IMR-90 (cell line): Measurements from ENCODE around the gene MEPE. TPM values are rescaled to one million over a fixed set of nuclear protein-coding genes. Genes with fewer than 3 reads are reported as not detected.

Experiments used
- ATAC-seq: fragments of 200-7000 bp; cut with Tn5 transposase; 2 replicates; pipeline ENCODE4 v1.9.1; 2020; ENCODE audit warnings: low read depth, mild to moderate bottlenecking, moderate library complexity
- BruUV-seq: library from RNA; stranded (reverse); fragments of 400-500 nt; replicated peaks from 2 replicates; lab custom pipeline; 2021; lab: Mats Ljungman, UMichigan
- CTCF ChIA-PET: fragments of 300-600 bp; formaldehyde crosslinking; extraction: SDS; loops from one replicate; lab custom pipeline; 2021; ENCODE audit warnings: antibody characterized with exemption; lab: Yijun Ruan, JAX
- POLR2A ChIA-PET: fragments of 300-600 bp; sonication (Branson Sonifier 250); formaldehyde crosslinking; loops from one replicate; lab custom pipeline; 2022; ENCODE audit warnings: antibody characterized with exemption; ENCODE audit not compliant: unreplicated experiment; lab: Charles Lee
- DNase-seq: peaks from one replicate; pipeline ENCODE4 v3.0.0; 2013
- H2AFZ ChIP-seq: replicated peaks from 2 replicates; pipeline ENCODE3; 2013; ENCODE audit warnings: low read length, mild to moderate bottlenecking; ENCODE audit not compliant: poor library complexity
- H2AK5ac ChIP-seq: 2 replicates; pipeline ENCODE4 v1.6.1; 2013; ENCODE audit warnings: low read depth, low read length, inconsistent platforms
- H2AK9ac ChIP-seq: replicated peaks from 2 replicates; pipeline ENCODE3; 2013; ENCODE audit warnings: mild to moderate bottlenecking, low read depth, low read length, moderate library complexity; ENCODE audit not compliant: poor library complexity
- H2BK120ac ChIP-seq: 2 replicates; pipeline ENCODE4 v1.6.1; 2013; ENCODE audit warnings: low read depth, low read length, inconsistent platforms
- H2BK15ac ChIP-seq: 3 replicates; pipeline ENCODE4 v1.6.1; 2013; ENCODE audit warnings: low read depth, low read length, inconsistent platforms
- H2BK20ac ChIP-seq: 2 replicates; pipeline ENCODE4 v1.6.1; 2013; ENCODE audit warnings: low read depth, mild to moderate bottlenecking, inconsistent platforms, low read length, moderate library complexity
- H2BK5ac ChIP-seq: 2 replicates; pipeline ENCODE4 v1.6.1; 2013; ENCODE audit warnings: mild to moderate bottlenecking, low read depth, low read length, inconsistent platforms; ENCODE audit not compliant: poor library complexity, severe bottlenecking
- H3K14ac ChIP-seq: replicated peaks from 2 replicates; pipeline ENCODE4 v1.6.1; 2013; ENCODE audit warnings: low read depth, low read length, inconsistent platforms
- H3K18ac ChIP-seq: 2 replicates; pipeline ENCODE4 v1.6.1; 2013; ENCODE audit warnings: low read depth, low read length, control low read depth
- H3K23ac ChIP-seq: 2 replicates; pipeline ENCODE4 v1.6.1; 2013; ENCODE audit warnings: low read depth, low read length, inconsistent platforms
- H3K27ac ChIP-seq: 2 replicates; pipeline ENCODE4 v1.5.1; 2013; ENCODE audit warnings: mild to moderate bottlenecking, control low read depth, low read length; ENCODE audit not compliant: insufficient read depth
- H3K27me3 ChIP-seq: 2 replicates; pipeline ENCODE4 v1.6.1; 2013; ENCODE audit warnings: low read length; ENCODE audit not compliant: control insufficient read depth, insufficient read depth
- H3K36me3 ChIP-seq: 2 replicates; pipeline ENCODE4 v1.6.1; 2013; ENCODE audit warnings: low read length, mixed read lengths; ENCODE audit not compliant: control insufficient read depth, insufficient read depth
- H3K4ac ChIP-seq: 2 replicates; pipeline ENCODE4 v1.6.1; 2013; ENCODE audit warnings: low read depth, low read length, inconsistent platforms
- H3K4me1 ChIP-seq: 2 replicates; pipeline ENCODE4 v1.6.1; 2013; ENCODE audit warnings: low read length, mixed read lengths; ENCODE audit not compliant: control insufficient read depth, insufficient read depth
- H3K4me2 ChIP-seq: 2 replicates; pipeline ENCODE4 v1.6.1; 2013; ENCODE audit warnings: low read depth, mild to moderate bottlenecking, control low read depth, low read length, moderate library complexity
- H3K4me3 ChIP-seq: 2 replicates; pipeline ENCODE4 v1.5.1; 2013; ENCODE audit warnings: low read depth, mild to moderate bottlenecking, control low read depth, low read length, moderate library complexity; ENCODE audit not compliant: insufficient read depth
- H3K56ac ChIP-seq: 2 replicates; pipeline ENCODE4 v1.6.1; 2013; ENCODE audit warnings: low read length, inconsistent platforms; ENCODE audit not compliant: insufficient read depth; ENCODE audit errors: extremely low read depth
- H3K79me1 ChIP-seq, 2 experiments: 2 replicates each; pipeline ENCODE4 v1.6.1; 2013; ENCODE audit warnings: low read length in 2 of 2, inconsistent platforms in 1 of 2, low read depth in 1 of 2
- H3K9ac ChIP-seq: 2 replicates; pipeline ENCODE4 v1.6.1; 2013; ENCODE audit warnings: low read depth, low read length, control low read depth
- H3K9me1 ChIP-seq: 2 replicates; pipeline ENCODE4 v1.6.1; 2013; ENCODE audit warnings: low read length, inconsistent platforms; ENCODE audit not compliant: insufficient read depth
- H3K9me3 ChIP-seq: 2 replicates; pipeline ENCODE4 v1.6.1; 2013; ENCODE audit warnings: low read length; ENCODE audit not compliant: control insufficient read depth, insufficient read depth
- H4K20me1 ChIP-seq: 2 replicates; pipeline ENCODE4 v1.6.1; 2013; ENCODE audit warnings: low read length, inconsistent platforms; ENCODE audit not compliant: insufficient read depth
- H4K5ac ChIP-seq: 2 replicates; pipeline ENCODE4 v1.6.1; 2013; ENCODE audit warnings: mild to moderate bottlenecking, low read depth, low read length, control low read depth
- H4K8ac ChIP-seq, 2 experiments: 2 replicates each; pipeline ENCODE4 v1.6.1; 2013; ENCODE audit warnings: low read depth in 2 of 2, low read length in 2 of 2, control low read depth in 1 of 2, inconsistent platforms in 1 of 2
- H4K91ac ChIP-seq: 2 replicates; pipeline ENCODE4 v1.6.1; 2013; ENCODE audit warnings: low read depth, low read length, inconsistent platforms; ENCODE audit not compliant: insufficient read depth
- RFX5 ChIP-seq: IDR thresholded peaks from 2 replicates; pipeline ENCODE4 v1.8.0; 2012; ENCODE audit warnings: low read depth, mild to moderate bottlenecking, low read length, moderate library complexity
- WGBS, 2 experiments: methylation state at CpG; one replicate each; pipeline versions ENCODE4 v1.1.5 to v1.1.7; 2013; ENCODE audit warnings: missing lambda C conversion rate in 2 of 2; ENCODE audit not compliant: insufficient read length in 1 of 2; ENCODE audit errors: extremely low coverage in 2 of 2; 5-methylcytosine and 5-hydroxymethylcytosine counted together
- dilution Hi-C: fragments of 300-500 bp; cut with HindIII; formaldehyde crosslinking; loops from one replicate; pipeline ENCODE4 v1.14.3; 2018; ENCODE audit warnings: low sequenced_read_pairs; ENCODE audit not compliant: unreplicated experiment
- in situ Hi-C: fragments of 300-500 bp; cut with MboI; formaldehyde crosslinking; loops from 3 replicates; pipeline ENCODE4 v1.14.3; 2019; ENCODE audit warnings: low sequenced_read_pairs, inconsistent platforms, mixed read lengths
- intact Hi-C: fragments of 100-400 bp; cut with micrococcal nuclease; formaldehyde crosslinking; loops from 2 replicates; pipeline ENCODE4 v1.10.0; 2022
- polyA plus RNA-seq, 3 experiments: library from polyadenylated mRNA; depleted of rRNA; stranded (reverse); fragments of >200 nt; gene quantifications; 2 replicates each; pipeline ENCODE4 v1.2.3, GENCODE V29; 2012; ENCODE audit warnings: low replicate concordance in 1 of 3
- total RNA-seq: library from RNA; depleted of rRNA; stranded (reverse); fragments of >200 nt; gene quantifications from 2 replicates; pipeline ENCODE4 v1.2.3, GENCODE V29; 2012

MEPE gene
- total and polyA plus RNA-seq, 2 of the 4 experiments (the other 2 are of a cell fraction), result not detected

DNA sequence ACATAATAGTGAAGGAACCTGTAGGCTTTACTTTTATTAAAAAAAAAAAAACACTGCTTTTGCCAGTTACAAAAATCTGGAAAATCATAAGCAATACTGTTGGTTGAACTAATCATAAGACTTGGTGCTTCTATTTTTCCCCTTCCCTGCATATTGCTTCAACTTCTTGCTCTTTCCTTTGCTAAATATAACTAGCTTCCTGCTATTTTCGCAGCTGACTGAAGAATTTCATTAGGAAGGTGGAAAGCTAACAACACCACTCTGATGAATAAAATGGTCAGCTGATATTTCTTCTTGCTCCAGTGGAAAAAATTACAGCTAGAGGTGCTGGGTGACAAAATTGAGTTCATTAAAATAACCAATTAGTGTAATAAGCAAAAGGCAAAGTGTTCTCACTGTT lies 39.3 kb downstream of the MEPE start:
- Histone ChIP-seq H3K4me1 (no peaks in the 10 kb centered on the region), H3K4me2 (no peak overlapping the region), H3K9ac (no peak overlapping the region), H3K9me1 (no peaks in the 10 kb centered on the region), H3K56ac (no peak overlapping the region), H4K20me1 (no peaks in the 10 kb centered on the region), H3K27ac (no peak overlapping the region), H2BK5ac (no peak overlapping the region), H3K36me3 (no peaks in the 10 kb centered on the region), H2AK9ac (no peak overlapping the region), H2AFZ (no peak overlapping the region), H4K91ac (no peak overlapping the region), H2BK120ac (no peak overlapping the region), H2BK15ac (no peak overlapping the region), H2AK5ac (no peak overlapping the region), H3K23ac (no peak overlapping the region), H3K4me3 (no peak overlapping the region), H3K79me1 (no peaks in the 10 kb centered on the region), H2BK20ac (no peak overlapping the region), H3K27me3 (no peaks in the 10 kb centered on the region), H3K18ac (no peak overlapping the region), H4K8ac (no peak overlapping the region), H3K4ac (no peak overlapping the region), H4K5ac (no peak overlapping the region), H3K9me3 (no peaks in the 10 kb centered on the region), H3K14ac (no peak overlapping the region)
- no peak for DNase-seq
- no peak for TF ChIP-seq RFX5
- no CpG with 5 or more reads among the region's 1 CpG for WGBS, 2 experiments
- dilution Hi-C loops (no loop called here), in situ Hi-C loops (no loop called here), intact Hi-C loops (no loop called here)
- ChIA-PET POLR2A (interaction anchor here (0.5 kb wide), 1 partner anchor 42 kb away, joined by 3 read pairs; no protein-coding TSS in a partner anchor), CTCF (interaction anchor here (0.8 to 1.0 kb wide), 2 partner anchors 12 to 102 kb away, joined by 3 read pairs; no protein-coding TSS in a partner anchor)
- no TSS peak for BruUV-seq
- no peak for ATAC-seq
